Fibroblast of mammary gland (primary cell): ENCODE measurements around the gene TUSC2.
A peak's percentile ranks its signal among the peaks of the same experiment; 100 is the strongest.

Experiments
- DNase-seq: peaks from one replicate; pipeline ENCODE4 v3.0.0-alpha.2; 2010; ENCODE audit warnings: low read depth
- H3K4me3 ChIP-seq: 2 replicates; pipeline ENCODE4 v1.5.1; 2011; ENCODE audit warnings: low read depth, mild to moderate bottlenecking, low read length, moderate library complexity; ENCODE audit not compliant: control insufficient read depth
- CTCF ChIP-seq: conservative IDR thresholded peaks from 2 replicates; pipeline ENCODE4 v1.5.1; 2011; ENCODE audit warnings: low read depth, low read length, inconsistent platforms; ENCODE audit not compliant: control insufficient read depth, insufficient read depth

Gene TUSC2

GRCh38 chr3:50298836-50299637 lies 29.0 kb downstream of the TUSC2 start, which contains the start of the genes HYAL3 and NAA80:
Gene HYAL3, minus strand, starts transcription at chr3:50299405. Its CDS starts 3,803 bp downstream, at chr3:50295602.
Gene NAA80, minus strand, starts transcription at chr3:50299405. Its CDS starts 1,942 bp downstream, at chr3:50297463.
- H3K4me3 ChIP-seq, result peak within 1 kb of the TSS; percentile 86
- TF ChIP-seq CTCF, result peak; percentile 0
- DNase-seq, result peak; percentile 99

- peak; percentile 21 for TF ChIP-seq CTCF
- H3K4me3 ChIP-seq, result peak overlapping the region; percentile 86
- no peak for DNase-seq
These were observed 29.9 kb downstream of the TUSC2 start for GRCh38 chr3:50297896-50298725.

- no peak for TF ChIP-seq CTCF
- DNase-seq, result no peak
- no peak overlapping the region for H3K4me3 ChIP-seq
These were observed 30.6 kb downstream of the TUSC2 start for GRCh38 chr3:50297384-50297775.

- TF ChIP-seq CTCF, result no peak
- DNase-seq, result no peak
- H3K4me3 ChIP-seq, result no peak overlapping the region
These were observed 31.2 kb downstream of the TUSC2 start for GRCh38 chr3:50296721-50297383.

- no peak for TF ChIP-seq CTCF
- no peak for DNase-seq
- no peak overlapping the region for H3K4me3 ChIP-seq
These were observed 32.2 kb downstream of the TUSC2 start for GRCh38 chr3:50295553-50296431.
